NCI-H446 (cell line): ENCODE data around the gene TFB1M.
"Not testable (repeated sequence)": the region's sequence is repeated elsewhere in the genome, so short reads cannot be mapped to it uniquely, and the experiment has no call there.

ENCODE experiments used
- DNase-seq, 2 experiments: peaks; one replicate each; lab custom pipeline; 2025; lab: John Stamatoyannopoulos, UW

TFB1M gene

DNA sequence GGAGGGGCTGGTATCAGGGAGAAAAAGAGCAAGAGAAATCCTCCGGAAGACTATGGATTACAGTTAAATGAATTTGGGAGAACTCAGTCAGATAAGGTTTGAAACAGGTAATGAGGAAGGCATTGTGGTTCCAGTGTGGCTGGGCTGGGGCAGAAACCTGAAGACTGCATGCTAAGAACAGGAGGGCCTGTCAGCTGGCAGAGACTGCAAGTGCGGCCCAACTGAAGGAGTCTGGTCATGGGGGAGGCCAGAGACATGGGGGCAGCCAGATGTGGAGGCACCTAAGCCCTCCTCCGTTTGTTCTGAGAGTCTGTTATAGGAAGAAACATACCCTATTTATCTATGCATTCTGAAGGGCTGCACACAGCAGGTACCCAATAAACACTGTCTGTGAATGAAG lies 16.6 kb downstream of the TFB1M start:
- no peak for DNase-seq

DNA sequence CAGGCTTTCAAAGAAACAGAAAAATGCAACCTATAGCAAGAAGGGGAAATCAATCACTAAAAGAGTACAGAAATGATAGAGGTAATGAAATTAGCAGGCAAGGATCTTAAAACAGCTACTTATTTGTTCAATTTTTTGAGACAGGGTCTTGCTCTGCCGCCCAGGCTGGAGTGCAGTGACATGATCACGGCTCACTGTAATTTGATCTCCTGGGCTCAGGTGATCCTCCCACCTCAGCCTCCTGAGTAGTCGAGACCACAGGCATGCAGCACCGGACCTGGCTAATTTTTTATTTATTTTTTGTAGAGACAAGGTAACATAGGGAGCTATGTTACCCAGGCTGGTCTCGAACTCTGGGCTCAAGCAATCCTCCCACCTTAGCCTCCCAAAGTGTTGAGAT lies 21.6 kb downstream of the TFB1M start:
- no peak for DNase-seq

- no peak for DNase-seq
Observed at GRCh38 chr6:155291291-155291690, 23.0 kb downstream of the TFB1M start.

- no peak for DNase-seq
Observed at GRCh38 chr6:155290491-155290890, 23.8 kb downstream of the TFB1M start.

GRCh38 chr6:155287762-155288161 lies 26.5 kb downstream of the TFB1M start:
- DNase-seq, result no peak

DNA sequence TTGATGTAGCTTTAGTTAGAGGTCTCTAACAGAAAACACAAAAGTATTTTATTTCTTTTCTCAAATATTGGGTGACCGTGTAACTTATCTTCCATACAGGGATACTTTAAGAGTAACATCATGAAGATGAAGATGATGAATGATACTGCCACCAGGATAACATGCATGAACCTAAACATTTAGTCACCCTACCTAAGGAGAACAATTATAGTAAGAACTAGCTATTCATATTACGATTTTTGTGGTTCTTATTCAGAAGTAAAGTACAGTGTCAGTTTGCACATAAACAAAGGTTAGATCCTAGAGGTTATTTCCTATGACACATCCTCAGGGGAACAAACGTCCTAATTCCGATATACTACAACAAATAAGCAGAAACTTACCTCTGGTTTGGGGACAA lies 29.5 kb downstream of the TFB1M start:
- no peak for DNase-seq

GRCh38 chr6:155278319-155279049 lies 35.8 kb downstream of the TFB1M start:
- DNase-seq, result no peak

DNA sequence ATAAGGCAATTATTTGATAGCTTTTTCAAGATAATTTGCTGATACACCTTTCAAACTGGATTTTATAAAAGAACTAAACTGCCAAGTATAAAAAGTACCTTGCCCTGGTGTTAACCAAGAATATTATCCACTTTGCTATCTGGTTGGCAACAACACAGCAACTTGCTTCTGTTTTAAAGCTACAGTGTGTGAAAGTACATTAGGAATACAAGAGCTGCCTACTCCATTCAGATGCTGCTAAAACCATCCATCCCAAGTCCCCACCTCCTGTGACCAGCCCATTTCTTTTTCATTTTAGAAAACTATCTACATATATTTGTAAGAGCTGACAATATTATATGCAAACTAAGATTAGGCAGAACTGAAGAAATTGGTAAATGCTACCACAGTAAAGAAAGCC lies 37.6 kb downstream of the TFB1M start:
- no peak for DNase-seq

- no peak for DNase-seq
Observed at GRCh38 chr6:155275808-155276480, 38.3 kb downstream of the TFB1M start.

GRCh38 chr6:155274533-155274932 lies 39.8 kb downstream of the TFB1M start:
- no peak for DNase-seq

DNA sequence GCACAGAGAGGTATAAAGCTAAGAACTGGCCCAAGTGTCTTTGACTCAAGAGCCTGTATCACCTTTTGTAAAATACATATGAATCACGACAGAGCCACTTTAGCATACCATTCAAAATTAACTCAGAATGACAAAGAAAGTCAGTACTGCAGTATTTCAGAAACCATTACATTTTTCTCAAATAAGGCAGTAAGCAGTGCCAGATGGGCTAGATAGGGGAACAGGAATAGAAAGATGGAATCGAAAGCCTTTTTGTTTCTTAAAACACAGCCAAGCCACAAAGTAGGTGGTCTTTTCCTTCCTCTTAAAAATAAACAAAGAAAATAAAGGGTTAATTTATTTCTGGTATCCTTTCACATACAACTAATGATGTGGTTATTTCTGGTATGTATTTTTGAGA lies 40.2 kb downstream of the TFB1M start:
- DNase-seq, result no peak

DNA sequence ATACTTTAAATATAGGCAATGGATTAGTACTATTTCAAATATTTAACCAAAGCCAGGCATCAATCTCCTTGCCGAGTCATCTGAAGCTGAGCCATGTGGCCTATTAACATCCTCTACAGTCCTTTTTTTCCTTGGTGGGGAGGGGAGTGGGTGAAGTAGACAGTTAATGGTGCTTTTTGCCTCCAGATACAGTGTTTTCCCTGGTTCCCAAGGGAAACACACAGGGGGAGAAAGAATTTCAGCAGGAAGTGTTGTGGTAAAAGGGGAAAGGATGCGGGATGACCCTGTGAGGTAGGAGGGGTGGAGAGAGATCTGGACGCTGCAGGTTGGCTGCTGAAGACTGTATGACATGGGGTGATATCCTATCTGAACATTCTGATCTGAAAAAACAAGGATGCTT lies 40.9 kb downstream of the TFB1M start:
- peak in 1 of 2 experiments; percentile 18 for DNase-seq

DNA sequence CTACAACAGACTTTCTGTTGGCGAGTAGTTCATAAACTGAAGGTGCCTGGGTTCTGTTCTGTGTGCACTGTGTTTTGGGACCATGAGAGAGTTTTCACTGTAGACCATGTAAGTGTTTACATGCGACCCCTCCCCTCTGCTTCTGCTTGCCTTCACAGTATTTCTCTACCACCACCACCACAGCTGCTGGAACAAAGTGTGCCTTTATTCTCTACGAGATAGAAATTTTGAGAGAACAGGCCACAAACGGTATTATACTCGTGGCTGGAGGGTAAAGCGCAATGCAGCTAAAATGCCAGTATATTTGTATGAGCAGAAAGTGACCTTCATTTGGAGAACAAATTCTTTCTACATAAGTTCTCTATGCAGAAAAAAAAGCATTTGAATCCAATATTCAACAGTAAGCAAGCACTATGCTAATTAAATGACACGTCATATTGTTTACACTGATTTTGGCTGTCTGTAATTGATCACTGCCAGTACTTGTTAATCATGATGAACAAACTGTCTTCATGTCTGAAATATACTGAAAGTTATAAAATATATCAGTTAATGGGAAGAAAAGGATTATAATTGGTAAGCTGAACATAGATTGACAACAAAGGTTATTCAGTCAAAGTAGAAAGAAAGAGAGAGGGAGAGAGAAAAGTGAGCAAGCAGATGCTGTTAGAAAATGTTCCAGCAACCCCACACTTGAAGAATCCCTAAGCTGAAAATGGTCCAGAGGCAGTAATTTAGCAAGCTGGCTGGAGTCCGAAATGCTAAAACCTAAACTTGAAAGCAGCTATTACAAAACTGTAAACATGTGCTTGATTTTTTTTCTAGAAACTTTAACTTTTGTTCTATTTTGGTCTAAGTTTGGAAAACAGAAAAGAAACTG lies 41.7 kb downstream of the TFB1M start:
- DNase-seq, result peak in 1 of 2 experiments; percentile 32

- no peak for DNase-seq
Observed at GRCh38 chr6:155271145-155271544, 43.1 kb downstream of the TFB1M start.

GRCh38 chr6:155270561-155271091 lies 43.7 kb downstream of the TFB1M start:
- DNase-seq, result no peak

- no peak for DNase-seq
Observed at GRCh38 chr6:155269765-155270164, 44.5 kb downstream of the TFB1M start.

DNA sequence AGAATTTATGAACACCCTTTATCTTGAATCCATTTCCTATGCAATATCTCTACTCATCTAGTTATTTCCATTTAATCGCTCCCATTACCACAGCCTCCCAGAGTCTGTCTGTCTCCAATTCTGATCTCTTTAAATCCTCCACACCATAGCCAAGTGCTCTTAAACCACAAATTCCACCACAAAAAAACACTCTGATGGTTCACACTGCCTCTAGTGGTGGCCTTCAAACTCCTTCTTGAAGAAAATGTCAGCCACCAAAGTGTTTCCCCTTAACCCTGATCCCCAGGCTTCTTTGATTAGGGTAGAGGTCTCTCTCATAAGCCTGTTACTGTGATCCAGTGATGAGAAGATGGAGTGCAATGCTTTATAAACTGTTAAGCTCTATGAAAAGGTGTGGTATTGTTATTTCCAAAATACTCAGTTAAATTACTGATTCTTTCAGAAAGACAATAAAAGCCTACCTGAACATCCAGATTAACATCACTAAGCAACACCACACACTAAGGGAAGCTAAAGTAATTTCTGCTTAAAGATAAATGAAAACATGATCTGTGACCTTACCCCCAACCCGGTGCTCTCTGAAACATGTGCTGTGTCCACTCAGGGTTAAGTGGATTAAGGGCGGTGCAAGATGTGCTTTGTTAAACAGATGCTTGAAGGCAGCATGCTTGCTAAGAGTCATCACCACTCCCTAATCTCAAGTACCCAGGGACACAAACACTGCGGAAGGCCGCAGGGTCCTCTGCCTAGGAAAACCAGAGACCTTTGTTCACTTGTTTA lies 46.0 kb downstream of the TFB1M start:
- DNase-seq, result not testable (repeated sequence)

GRCh38 chr6:155267411-155267810 lies 46.9 kb downstream of the TFB1M start:
- DNase-seq, result no peak

DNA sequence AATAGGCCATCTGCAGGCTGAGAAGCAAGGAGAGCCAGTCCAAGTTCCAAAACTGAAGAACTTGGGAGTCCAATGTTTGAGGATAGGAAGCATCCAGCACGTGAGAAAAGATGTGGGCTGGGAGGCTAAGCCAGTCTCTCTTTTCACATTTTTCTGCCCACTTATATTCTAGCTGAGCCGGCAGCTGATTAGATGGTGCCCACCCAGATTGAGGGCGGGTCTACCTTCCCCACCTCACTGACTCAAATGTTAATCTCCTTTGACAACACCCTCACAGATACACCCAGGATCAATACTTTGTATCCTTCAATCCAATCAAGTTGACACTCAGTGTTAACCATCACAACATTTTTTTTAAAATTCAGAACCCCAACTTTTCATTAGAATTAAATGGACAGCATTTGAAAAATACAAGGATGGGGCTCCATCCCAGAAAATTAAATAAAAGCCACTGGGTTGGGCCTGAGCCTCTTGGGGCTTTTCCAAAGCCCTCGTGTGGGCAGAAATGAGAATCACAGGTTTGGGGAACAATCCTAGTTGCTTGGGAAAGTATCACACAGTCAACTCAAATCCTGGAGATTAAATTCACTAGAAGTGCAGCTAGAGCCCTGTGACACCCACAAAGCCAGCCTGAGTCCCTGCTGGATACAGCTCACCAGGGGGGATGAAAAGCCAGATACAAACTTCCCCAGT lies 48.3 kb downstream of the TFB1M start:
- no peak for DNase-seq

DNA sequence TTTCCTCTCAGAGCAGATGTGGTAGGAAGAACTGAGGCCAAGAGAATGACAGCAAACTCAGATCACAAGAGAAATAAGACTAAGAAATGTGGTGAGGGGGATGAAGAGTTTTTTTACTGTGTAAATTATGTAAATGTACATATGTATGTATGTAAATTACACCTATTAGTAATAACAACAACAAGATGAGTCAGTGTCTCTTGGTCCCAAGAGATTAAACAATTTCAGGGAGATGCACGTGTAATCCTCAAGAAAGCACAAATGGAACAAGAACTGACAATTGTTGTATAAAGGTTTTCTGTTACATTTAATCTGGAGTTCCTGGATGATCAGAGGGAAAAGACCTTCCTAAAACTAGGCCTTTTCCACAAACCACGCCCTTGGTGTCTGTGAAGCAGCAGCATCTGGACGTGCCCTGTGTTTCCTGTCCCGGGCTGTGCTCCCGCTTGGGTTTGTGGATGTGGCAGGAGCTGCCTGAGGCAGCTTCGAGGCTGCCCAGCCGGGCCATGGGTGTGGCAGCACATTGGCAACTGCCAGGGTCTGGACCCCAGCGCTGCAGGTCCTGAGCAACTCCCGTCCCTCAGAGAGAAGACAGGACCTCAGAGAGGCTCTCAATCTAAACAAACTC lies 49.5 kb downstream of the TFB1M start:
- DNase-seq, result no peak
